Mesothelial cell of epicardium (in vitro differentiated cells): Measurements from ENCODE around the gene C13orf42. TPM values are rescaled to one million over a fixed set of nuclear protein-coding genes. Genes with fewer than 3 reads are reported as not detected.

ENCODE experiments used
- DNase-seq, 2 experiments: peaks; one replicate each; pipeline ENCODE4 v3.0.0; 2021; ENCODE audit warnings: low spot score in 2 of 2; ENCODE audit not compliant: unreplicated experiment in 2 of 2
- H3K27ac Mint-ChIP-seq: 2 replicates; pipeline ENCODE4 v1.8.0; 2021; ENCODE audit warnings: mixed read lengths
- H3K27me3 Mint-ChIP-seq: 2 replicates; pipeline ENCODE4 v1.8.0; 2021; ENCODE audit warnings: low read depth, mixed read lengths
- H3K36me3 Mint-ChIP-seq: 2 replicates; pipeline ENCODE4 v1.8.0; 2021; ENCODE audit warnings: mixed read lengths
- H3K4me1 Mint-ChIP-seq: 2 replicates; pipeline ENCODE4 v1.8.0; 2021; ENCODE audit warnings: mixed read lengths
- H3K4me3 Mint-ChIP-seq: 2 replicates; pipeline ENCODE4 v1.8.0; 2021; ENCODE audit warnings: mild to moderate bottlenecking, moderate library complexity, mixed read lengths
- H3K9me3 Mint-ChIP-seq: 2 replicates; pipeline ENCODE4 v1.8.0; 2021; ENCODE audit warnings: mixed read lengths
- total RNA-seq: library from RNA; stranded (reverse); gene quantifications from 3 replicates; pipeline ENCODE4 v1.2.1, GENCODE V29; 2021
- TF ChIP-seq, protein P1 (sequence below): fragments of 200-600 bp; sonication (generic); IDR thresholded peaks from one replicate; pipeline ENCODE4 v1.5.0; 2021; ENCODE audit warnings: antibody characterized with exemption; ENCODE audit not compliant: unreplicated experiment

The C13orf42 gene
- total RNA-seq, 1 donor from 2014 or later: not detected

DNA sequence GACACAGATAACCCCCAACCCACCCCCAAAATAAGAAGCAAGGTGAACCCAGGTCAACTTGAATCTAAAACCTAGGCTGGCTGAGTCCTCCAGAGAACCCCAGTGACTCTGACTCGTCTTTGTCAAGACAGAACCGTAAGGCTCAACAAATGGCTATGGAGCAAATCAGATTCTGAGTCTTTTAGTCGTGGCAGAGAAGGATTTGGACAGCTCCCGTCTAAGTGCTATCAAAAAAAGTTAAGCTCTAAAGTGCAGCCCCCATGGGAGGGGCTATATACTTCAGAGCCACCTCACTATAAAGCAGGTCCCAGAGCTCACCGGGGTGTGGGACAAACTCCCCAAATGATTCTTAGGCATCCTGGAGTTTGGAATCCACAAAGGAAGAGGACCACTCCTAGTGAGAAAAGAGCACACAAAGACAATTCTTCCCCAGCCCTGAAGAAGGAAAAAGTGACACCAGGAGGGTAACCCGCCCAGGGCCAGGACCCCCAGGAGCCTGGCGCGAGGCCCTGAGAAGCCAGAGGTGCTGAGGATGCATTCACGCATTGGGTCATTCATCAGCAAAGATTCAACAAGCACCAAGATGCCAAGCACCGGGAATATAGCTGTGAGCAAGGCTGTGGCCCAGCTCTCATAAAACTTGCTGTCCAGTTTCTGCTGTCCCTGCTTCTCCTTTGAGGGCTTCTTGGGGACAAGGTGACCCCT, 25.4 kb upstream of the C13orf42 start:
- Mint-ChIP-seq H3K27me3 (peaks cover 5% of the 10 kb centered on the region), H3K27ac (no peak overlapping the region), H3K9me3 (peaks cover 7% of the 10 kb centered on the region), H3K36me3 (no peaks in the 10 kb centered on the region), H3K4me1 (peaks cover 2% of the 10 kb centered on the region), H3K4me3 (no peak overlapping the region)
- no peak for DNase-seq
- TF ChIP-seq, protein P1, sequence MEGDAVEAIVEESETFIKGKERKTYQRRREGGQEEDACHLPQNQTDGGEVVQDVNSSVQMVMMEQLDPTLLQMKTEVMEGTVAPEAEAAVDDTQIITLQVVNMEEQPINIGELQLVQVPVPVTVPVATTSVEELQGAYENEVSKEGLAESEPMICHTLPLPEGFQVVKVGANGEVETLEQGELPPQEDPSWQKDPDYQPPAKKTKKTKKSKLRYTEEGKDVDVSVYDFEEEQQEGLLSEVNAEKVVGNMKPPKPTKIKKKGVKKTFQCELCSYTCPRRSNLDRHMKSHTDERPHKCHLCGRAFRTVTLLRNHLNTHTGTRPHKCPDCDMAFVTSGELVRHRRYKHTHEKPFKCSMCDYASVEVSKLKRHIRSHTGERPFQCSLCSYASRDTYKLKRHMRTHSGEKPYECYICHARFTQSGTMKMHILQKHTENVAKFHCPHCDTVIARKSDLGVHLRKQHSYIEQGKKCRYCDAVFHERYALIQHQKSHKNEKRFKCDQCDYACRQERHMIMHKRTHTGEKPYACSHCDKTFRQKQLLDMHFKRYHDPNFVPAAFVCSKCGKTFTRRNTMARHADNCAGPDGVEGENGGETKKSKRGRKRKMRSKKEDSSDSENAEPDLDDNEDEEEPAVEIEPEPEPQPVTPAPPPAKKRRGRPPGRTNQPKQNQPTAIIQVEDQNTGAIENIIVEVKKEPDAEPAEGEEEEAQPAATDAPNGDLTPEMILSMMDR: no peak

DNA sequence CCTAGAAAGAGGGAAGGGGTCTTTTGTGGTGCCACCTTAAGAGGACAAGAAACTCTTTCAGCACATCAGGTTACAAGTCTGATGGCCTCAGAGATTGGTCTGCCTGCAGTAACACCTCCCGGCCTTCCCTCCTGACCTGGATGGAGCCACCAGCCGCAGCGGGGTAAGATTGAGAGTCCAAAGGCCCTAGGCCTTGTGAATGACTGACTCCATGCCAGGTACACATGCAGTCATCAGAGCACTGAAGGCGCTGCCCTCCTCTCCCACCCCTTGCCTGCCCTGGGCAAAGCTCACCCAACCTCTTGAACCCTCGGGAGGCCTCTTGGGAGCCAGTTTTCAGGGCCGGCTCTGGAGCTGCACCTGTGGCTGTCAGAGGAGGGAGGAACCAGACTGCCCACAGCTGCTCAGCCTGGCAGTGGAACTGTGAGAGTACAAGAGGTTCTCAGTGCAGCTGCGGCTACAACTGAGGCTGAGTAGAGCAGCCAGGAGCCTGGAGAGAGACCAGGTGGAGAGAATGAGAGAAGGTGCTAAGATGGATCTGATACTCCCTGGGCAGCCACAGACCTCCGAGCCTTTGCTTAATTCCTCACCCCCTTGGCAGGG, 23.8 kb upstream of the C13orf42 start:
- DNase-seq: no peak
- Mint-ChIP-seq H3K9me3 (peaks cover 19% of the 10 kb centered on the region), H3K27me3 (peaks cover 5% of the 10 kb centered on the region), H3K4me3 (no peak overlapping the region), H3K27ac (no peak overlapping the region), H3K36me3 (no peaks in the 10 kb centered on the region), H3K4me1 (peaks cover 2% of the 10 kb centered on the region)
- TF ChIP-seq, protein P1: no peak

DNA sequence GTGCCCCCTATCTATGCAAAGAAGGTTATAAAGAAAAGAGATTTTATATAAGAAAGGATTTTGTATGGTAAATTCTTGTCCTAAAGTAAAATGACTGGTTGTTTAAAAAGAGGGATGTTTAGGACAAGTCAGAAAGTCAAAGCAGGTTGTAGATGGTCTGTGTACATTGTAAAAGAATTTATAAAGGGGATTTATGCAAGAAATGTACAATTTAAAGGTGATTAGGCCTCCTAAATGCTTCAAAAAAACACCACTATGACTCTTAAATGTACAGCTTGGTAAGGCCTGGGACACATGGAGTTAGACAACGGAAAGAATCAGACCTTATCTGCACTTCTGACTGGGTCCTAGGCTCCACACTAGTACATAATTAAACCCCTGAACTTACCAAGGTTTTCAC, 19.3 kb upstream of the C13orf42 start:
- Mint-ChIP-seq H3K4me3 (no peak overlapping the region), H3K9me3 (peaks cover 35% of the 10 kb centered on the region), H3K27ac (no peak overlapping the region), H3K4me1 (no peaks in the 10 kb centered on the region), H3K27me3 (peaks cover 5% of the 10 kb centered on the region), H3K36me3 (no peaks in the 10 kb centered on the region)
- DNase-seq: no peak
- TF ChIP-seq, protein P1: no peak

DNA sequence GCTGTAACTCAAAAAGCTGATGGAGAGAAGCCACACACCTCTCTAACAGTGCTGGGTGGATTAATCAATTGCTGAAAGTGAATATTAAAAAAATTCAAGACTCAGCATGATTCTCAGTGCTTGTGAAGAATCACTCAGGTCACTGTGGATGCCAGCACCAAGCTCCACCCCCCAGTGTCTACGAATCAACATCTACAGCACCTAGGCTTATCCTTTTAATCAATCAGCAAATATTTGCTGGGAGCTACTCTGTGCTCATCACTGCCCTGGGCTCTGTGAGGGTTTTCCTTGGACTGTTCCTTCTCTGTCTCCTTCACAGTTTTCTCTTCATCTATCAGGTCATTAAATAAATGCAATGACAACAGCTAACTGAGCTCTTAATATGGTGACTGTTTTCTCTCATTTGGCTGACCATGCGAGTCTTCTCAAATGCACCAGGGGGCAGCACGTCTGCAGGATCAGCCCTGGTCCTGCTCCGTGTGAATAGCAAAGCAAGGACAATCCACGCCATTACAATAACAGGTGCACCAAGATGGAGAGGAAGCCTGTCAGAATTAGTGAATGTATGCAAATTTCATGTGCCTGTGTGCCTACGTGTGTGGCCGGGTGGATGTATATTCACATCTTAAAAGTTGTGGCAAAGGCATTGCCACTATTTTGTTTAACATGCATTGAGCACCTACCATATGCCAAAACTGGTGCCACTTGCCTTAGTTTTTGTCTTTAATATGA, 14.6 kb upstream of the C13orf42 start:
- Mint-ChIP-seq H3K36me3 (no peaks in the 10 kb centered on the region), H3K27me3 (peaks cover 29% of the 10 kb centered on the region), H3K4me1 (peaks cover 9% of the 10 kb centered on the region), H3K27ac (no peak overlapping the region), H3K9me3 (peaks cover 23% of the 10 kb centered on the region), H3K4me3 (no peak overlapping the region)
- no peak for DNase-seq
- TF ChIP-seq, protein P1: peak; percentile 74

DNA sequence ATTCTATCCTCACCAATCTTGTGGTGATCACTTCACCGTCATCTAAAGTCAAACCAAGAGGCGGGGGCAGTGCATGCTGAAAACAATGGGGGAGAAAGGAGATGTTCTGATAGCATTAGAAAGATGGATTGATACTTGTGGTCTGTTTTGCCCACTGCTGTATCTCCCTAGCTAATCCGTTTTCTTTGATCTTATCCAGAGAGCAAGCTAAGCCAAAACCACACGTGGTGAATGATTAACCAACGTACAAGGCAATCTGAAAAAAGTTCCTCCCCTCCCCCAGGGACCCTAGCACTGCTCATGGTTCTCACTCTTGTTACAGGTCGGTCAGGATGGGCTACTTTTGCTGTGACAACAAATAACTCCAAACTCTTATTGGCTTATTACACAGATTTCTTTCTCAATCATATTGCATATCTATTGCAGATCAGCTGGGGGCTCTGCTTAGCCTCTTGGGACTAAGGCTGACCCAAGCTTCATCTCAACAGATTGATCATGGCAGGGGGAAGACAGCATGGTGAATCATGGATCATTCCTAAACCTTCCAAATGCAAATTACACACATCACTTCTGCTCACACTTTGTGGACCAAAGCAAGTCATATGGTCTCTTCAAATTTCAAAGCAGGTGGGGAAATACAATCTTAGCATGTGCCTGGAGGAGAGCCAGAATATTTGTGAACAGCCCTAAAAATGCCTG, 11.9 kb upstream of the C13orf42 start:
- Mint-ChIP-seq H3K27me3 (peaks cover 40% of the 10 kb centered on the region), H3K27ac (no peak overlapping the region), H3K4me3 (no peak overlapping the region), H3K4me1 (peaks cover 9% of the 10 kb centered on the region), H3K36me3 (no peaks in the 10 kb centered on the region), H3K9me3 (peaks cover 1% of the 10 kb centered on the region)
- DNase-seq: no peak
- TF ChIP-seq, protein P1: no peak
